Activated CD4-positive, CD25-positive, alpha-beta regulatory T cell treated with anti-CD3 and anti-CD28 coated beads, Interleukin-2, amount 50 U/mL, for 72 hours (primary cell): Measurements from ENCODE around the gene CREB3L2.
"Not testable (repeated sequence)": the region's sequence is repeated elsewhere in the genome, so short reads cannot be mapped to it uniquely, and the experiment has no call there.

Experiments used
- DNase-seq: peaks from one replicate; pipeline ENCODE4 v3.0.0; 2021

Gene CREB3L2

DNA sequence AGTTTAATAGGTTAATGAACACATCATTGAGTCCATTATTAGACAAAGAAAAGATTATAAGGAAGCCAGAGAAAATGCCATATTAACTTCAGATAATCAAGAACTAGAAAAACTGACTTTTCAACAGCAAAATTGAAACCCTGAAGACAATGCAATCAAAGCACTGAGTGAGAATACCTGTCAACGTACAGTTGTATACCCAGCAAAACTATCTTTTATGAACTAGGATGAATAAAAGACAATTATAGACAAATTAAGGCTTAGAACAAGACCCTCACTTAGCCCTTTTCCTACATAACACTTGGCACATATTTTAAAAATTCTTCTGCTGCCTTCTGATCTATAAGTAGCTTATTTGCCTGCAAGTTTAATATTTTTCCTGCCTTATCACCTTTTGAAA lies 136.1 kb downstream of the CREB3L2 start:
- DNase-seq, result no peak

DNA sequence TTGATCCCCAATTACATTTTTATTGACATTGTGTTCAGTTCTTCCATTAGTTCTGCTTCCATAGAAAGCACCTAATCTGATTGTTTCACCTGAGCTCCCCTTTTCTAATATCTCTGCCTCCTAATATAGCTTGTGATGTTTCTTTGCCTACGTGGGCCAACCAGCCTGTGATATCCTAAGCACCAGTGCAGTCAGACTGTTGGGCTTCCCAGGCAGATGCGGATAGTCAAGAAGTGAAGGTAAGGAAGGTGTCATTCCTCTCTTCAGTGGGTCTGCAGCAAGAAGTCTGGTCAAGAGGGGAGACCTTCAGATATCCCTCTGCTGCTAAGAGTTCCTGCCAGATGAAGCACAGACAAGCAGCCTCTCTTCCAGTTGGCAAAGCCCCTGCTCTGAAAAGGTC lies 138.9 kb downstream of the CREB3L2 start:
- DNase-seq, result no peak

DNA sequence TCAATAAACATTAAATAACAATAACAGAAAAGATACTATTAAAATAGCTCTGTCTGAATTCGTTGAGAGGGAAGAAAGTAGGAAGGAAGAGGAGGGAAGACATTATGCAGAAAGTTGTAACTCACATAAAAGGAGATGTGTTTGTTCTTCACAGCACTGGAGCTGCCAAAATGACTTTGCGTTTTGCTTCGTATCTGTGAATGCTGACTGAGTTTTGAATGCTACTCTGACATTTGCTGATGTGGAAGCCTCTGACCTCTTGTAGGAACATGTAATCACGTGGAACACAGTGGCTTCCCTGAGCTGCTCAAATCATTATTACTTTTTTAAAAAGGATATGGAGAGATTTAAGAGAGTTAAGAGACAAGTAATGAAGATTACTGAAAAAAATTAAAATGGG lies 139.5 kb downstream of the CREB3L2 start:
- no peak for DNase-seq

DNA sequence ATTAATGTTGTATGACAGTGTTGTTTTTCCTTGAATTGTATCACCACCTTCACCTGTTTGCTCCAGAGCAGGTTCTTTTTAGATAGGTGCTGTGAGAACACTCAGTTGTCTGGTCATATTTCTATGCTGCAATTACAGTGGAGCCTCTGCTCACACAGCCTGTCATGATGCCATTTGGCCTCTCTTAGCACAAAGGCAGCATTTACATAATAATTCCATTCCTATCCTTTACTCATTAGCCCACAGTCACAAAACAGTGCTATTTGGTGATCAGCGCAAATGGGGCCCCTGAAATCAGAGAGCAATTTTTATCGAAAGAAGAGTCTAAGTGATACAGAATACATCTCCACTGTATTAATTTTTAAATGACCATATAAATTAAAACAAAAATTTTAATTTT lies 141.3 kb downstream of the CREB3L2 start:
- no peak for DNase-seq

DNA sequence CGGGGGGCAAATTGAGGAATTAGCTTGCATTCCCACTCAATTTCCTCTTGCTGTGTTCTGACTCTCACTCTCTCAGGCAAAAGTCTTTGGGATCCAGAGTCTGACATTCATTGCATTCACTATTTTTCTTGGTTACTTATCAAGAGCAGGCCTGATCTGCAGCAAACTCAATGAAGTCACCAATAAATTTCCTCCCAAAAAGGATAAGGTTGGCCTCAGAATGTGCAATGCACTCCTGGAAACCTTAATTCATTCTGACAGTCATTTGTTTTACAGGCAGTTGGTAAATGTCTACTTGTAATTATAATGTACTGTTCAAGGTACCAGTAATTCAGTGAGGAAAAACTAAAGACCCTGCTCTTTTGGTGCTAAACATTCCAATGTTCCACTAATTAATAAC lies 148.8 kb downstream of the CREB3L2 start:
- DNase-seq, result no peak

DNA sequence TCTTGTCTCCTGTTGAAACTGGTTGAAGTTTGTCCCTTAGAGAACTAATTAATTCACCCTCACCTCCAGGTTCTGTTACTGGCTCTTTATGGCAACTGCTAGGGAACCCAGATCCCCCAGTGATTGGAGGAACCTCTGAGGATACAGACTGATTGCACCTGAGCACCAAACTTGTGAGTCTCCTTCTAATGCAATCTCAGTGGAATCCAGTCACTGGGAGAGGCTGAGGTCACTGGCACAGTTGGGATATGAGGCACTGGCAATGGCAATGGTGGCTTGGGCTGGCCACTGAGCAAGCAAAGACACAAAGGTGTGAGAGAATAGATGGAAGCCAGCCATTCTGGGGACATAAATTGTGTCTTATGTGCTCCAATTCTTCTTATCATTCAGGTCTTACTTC lies 149.8 kb downstream of the CREB3L2 start:
- no peak for DNase-seq

DNA sequence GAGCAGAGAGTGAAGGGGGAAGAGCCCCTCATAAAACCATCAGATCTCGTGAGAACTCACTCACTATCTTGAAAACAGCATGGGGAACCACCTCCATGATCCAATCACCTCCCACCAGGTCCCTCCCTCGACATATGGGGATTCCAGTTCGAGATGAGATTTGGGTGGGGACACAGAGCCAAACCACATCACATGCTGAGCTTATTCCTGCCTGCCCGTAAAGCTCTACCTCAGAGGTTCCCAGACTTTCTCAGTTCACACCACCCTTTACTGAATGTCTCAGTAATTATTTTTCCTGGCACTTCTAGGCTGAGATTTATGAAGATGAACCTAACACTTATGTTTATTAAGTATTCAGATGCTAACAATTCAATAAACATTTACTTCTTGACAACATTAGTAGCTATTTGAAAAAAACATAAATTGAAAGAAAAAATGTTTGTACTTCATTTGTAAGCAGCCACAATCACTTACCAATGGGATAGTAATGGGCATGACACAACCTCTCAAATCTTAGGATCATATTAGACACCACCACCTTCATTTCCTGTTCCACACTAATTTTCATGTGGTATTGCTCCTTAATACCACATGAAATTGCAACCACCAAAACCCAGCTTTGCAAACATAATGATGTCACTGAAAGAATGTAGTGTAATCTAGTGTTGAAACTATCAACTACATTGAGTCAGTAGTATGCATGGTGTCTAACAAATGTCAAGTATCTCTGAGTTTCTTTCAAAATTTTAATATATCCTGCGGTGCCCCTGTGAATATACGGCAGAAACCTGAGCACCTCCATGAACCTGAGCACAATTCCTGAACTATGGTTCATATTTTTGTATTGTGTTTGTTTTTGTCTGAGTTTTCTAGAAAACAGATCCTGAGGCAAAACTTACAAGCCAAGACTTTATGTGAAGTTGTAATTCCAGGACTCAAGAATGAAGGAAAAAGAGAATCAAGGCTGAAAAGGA lies 150.6 kb downstream of the CREB3L2 start:
- DNase-seq, result no peak

DNA sequence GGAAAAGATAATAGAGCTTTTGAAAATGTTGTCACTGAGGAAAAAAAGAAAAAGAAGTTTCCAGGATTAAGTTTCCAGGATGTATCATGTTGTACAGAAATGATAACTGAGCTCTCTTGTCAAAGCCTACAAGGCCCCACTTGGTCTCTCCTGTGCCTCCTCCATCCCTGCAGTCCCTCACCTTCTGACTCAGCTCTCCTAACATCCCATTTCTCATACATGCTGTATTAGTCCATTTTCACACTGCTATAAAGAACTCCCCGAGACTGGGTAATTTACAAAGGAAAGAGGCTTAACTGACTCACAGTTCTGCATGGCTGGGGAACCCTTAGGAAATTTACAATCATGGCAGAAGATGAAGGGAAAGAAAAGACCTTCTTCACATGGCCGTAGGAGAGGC lies 151.3 kb downstream of the CREB3L2 start:
- no peak for DNase-seq

DNA sequence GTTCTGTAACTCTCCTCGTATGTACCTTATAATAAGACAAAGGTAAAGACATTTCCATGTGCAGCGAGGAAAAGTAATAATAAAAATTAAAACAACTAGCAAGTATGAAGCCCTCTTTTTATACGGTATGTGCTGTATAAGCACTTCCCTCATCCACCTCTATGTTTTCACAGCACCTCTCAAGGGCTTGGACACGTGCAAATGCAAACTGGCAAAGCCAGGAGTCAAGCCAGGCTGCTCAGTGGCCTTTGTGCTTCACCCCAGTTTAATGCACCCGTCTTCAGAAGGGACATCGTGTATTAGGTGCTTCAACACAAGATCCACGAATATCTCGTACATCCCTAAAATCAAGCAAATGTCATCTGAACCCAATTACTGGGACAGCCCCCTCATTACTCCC lies 153.8 kb downstream of the CREB3L2 start:
- no peak for DNase-seq

DNA sequence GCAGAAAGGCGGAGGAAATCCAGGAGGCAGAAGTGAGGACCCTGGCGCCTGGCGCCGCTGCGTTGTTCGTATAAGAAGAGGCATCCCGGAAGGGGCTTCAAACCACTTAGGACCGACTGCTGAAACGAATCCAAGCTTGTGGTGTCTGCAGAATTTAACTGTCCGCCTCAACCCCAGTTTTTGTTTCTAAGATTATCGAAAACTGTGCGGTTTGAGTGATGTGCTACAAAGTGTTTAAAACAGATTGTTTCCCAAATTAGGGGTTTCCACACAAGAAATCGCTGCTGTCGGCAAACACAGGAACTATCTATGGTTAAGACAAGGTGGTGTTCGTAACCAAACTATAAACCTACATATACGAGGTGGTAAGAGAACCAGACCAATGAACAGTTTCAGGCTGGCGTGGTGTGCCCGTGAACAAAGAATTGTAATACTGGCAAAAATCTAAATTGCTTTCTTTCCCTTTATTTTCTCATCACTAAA lies 154.3 kb downstream of the CREB3L2 start:
- DNase-seq, result no peak

DNA sequence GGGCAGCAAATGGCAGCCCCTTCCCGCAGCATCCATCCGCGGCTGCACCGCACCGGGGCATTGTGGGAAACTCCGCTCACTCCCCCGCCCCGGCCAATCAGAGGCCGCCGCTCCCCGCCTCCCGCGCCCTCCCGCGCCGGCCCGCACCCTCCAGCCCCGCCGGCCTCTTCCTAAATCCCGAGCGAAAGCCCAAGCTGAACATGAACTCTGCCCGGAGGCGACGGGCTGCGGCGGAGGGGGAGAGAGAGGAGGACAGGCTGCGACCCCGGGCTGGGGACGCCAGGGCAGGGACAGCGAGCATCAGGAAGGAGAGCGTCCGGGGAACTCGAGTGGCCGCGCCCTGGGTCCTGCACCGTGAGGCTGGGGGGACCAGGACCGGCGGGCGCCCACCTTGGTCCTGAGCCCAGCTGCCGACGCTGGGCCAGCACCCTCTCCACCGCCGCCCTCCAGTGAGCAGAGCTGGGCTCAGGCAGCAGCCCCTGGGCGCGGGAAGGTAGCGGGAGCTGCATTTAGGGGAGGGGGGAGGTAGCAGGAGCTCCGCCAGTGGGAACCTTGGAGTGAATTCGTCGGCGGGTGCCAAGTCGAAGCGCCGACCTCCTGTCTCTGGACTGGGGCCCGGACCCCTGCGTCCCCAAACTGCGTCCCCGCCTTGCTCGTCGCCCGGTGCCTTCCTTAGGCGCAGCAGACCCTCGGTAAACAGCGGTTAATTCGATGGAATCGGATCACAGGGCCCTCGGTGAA lies 154.9 kb downstream of the CREB3L2 start, which contains the start of gene DGKI:
DGKI (minus strand) TSS at position 148 of the 741 bp plus-strand sequence.
- no peak for DNase-seq

DNA sequence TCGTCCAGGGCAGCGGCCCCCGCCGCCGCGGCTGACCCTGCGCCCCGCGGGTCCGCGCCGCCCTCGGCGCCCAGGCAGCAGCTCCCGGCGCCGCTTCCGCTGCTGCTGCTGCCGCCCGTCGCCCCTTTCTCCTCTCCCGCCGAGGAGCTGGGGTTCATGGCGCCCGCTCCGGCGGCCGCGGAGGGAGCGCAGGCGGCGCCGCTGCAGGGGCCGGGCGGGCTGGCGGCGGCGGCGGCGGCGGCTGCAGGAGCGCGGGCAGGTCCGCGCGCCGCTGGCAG lies 155.4 kb downstream of the CREB3L2 start:
- DNase-seq, result no peak

DNA sequence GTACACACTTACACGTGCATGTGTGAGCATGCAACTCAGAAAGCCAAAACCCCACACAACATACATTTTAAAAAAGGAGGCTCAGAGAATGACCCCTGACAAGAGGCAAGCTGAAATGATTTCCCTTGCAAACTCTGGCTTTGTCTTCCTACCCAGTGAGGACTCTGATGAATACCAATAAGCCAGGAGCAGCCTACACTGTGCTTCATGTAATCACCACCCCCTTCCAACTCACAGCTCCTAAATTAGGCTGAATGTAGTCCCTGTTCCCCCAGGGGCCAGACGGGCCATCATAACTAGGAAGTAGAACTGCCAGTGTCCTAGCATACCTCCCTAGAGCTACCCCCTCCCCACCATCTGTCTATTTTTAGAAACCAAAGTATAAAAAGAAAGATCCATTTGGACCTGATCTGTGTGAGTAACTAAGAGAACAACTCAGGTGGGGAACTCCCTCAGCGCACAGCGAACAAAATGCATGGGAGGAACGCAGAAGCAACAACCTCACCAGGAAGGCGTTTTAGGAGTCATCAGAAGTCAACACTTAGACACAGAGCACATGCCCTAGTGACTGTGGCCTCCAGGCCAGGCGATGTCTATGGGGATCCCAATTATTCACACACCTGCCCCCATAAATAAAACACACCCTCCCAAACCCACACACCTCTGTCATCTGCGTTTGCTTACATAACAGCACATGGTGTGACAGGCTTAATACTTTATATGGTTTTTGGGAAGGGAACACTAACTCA lies 157.0 kb downstream of the CREB3L2 start:
- DNase-seq, result no peak

DNA sequence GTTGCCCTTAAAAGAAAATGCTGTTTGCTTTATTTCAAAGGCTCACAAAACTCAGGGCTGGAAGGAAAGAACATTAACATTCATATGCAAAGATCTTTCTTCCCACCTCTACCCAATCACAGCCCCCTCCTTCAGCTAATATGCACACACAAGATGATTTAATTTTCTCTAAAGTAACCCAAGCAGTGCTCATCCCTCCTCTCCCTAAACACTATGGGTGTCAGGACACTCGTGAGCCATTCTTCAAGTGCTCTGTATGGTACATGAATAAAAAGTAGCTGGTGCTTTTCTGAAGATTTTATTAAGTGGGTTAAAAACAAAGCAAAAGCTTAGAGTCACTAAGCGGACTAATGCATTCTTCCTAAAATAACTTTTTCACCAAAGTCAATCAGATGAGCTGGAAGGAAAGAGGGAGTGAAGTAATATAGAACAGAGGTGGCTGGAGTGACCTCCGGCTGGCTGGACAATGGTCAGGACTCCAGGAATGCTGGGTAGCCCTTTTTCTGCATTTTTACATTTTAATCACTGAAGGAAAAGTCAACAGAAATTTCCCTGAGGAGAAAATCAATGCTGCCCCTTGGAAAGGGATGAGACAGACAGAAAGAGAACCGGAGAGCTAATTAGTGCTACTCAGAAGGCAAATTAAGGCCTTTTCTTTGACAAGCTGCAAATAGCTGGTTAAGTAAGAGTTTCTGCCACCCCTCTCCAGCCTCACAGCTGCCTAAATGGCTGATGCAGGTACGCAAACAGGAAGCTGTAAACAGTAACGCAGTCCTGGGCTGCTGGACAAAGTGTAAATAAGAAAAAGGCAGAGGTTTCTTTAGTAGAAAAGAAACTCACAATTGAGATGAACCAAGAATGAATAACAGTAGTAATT lies 161.7 kb downstream of the CREB3L2 start:
- no peak for DNase-seq

DNA sequence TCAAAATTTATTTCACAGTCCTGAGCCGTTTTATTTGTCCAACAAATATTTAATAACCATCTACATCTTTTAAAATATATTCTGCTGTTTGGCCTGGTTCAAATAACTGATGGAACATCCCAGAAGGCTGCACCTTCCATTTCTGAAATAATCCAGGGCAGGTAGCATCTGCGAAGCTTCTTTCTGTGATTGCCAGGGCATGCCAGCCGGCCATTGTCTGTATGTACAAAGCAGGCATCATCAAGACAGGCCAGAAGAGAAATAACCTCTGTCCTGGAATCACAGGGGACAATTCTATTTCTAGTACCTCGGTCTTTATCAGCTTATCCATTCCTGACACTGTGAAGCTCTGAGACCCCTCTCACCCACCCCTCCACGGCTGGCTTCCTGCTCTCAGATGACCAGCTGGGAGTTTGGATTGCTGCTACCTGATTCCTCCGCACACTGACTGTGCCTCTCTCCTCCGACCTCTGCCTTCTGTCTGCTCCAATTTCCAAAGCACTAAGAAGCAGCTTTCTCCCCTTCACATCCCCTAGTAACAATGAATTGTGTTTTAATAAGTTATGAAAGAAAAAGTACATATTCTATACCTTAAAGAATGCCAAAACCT lies 163.1 kb downstream of the CREB3L2 start:
- no peak for DNase-seq

DNA sequence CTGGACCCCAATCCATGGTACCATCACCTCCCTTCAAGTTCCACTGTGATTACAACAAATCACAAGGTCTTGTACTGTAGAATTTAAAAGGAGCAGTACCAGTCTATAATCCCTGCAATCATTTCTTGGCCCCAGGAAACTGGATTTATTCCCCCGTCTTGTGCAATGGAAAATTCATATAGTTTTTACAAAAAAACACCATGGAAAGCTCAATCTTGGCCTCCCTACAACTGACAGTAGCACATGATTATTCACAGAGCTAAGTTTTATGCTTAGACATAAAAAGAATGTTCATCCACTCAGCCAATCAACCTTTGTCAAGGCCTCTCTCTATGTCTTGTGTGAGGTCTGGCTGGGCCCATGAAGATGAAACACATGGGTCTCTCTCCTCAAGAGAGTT lies 165.3 kb downstream of the CREB3L2 start:
- DNase-seq, result no peak

DNA sequence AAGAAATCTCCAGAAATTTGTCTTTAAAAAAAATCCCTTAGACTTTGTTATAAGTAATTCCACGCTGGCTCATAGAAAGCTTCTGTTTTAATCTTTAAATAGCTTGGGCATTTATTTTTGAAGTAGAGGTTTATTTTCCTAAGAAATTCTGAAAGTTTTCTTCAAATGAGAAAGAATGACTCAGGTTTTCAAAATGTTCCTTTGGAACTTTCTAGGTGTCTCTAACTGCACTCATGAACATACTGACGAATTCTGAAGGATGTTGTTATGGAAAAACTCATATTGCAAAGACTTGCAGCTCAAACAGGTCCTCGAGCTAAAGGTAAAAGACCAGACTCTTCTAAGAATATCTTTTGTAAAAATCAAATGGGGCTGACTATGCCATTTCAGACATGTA lies 165.8 kb downstream of the CREB3L2 start:
- no peak for DNase-seq

DNA sequence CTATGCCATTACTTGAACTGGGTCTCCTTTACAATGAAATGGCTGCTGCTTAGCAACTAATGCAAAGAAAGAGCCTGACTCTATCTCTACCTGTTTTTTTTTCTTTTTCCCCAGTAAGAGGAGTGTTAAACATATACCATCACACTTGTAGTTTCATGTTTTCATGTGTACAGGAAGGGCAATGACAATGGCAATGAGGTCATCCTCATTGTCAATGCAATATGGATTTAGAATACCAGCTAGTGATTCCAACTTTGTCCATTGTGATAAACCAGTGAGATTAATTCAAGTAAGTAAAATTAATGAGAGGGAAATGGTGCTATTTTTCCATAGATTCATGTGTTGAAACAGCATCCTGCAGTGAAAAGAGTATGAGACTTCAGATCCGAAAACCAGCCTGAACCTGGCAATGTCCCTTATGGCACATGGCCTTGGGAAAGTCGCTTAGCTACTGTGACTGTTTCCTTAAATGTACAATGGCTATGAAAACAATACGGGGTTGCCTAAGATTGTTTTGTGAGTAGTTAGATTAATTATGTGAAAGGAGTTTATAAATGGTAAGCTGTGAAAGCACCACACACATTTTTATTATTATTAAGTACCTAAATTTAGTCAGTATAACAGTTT lies 166.3 kb downstream of the CREB3L2 start:
- no peak for DNase-seq

DNA sequence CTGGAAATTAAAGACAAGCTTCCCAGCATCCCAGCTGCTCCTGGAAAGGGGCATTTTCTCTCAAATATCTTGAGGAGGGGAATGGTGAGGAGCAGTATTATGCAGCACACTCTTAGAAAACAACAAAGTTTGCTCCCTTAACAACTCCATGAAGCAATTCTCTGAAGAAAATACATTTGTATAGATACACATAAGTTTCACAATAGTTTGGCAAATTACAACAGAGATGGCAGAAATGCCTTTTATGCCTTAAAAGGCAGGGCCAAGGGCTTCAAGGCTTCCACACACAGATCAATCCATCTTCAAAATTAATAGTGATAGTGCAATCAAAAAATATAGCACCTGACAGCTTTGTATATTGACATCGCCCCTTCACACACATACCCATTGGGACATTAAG lies 167.3 kb downstream of the CREB3L2 start:
- DNase-seq, result no peak

DNA sequence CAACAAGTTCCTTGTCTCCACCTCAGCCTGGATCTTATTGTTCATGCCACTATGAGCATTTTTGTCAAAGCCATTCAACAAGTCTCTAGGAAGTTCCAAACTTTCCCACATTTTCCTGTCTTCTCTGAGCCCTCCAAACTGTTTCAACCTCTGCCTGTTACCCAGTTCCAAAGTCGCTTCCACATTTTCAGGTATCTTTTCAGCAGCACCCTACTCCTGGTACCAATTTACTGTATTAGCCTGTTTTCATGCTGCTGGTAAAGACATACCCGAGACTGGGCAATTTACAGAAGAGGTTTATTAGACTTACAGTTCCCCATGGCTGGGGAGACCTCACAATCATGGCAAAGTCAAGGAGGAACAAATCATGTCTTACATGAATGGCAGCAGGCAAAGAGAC lies 168.9 kb downstream of the CREB3L2 start:
- not testable (repeated sequence) for DNase-seq

DNA sequence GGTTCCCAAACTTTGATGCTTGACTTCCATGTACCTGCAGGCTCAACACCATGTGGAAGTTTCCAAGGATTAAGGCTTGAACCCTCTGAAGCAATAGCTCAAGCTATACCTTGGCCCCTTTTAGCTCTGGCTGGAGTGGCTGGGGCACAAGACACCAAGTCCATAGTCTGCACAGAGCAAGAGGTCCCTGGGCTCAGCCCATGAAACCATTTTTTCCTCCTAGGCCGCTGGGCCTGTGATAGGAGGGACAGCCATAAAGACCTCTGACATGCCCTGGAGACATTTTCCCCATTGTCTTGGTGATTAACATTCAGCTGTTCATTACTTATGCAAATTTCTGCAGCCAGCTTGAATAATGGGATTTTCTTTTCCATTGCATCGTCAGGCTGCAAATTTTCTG lies 169.5 kb downstream of the CREB3L2 start:
- DNase-seq, result no peak
